H1 (cell line): ENCODE results near the gene CDK4. TPM values are rescaled to one million over a fixed set of nuclear protein-coding genes. Genes with fewer than 3 reads are reported as not detected.

ENCODE experiments used
- CTCF ChIA-PET: fragments of 300-600 bp; sonication (Branson Sonifier 250); formaldehyde crosslinking; loops from one replicate; lab custom pipeline; 2021; ENCODE audit not compliant: partially characterized antibody; lab: Charles Lee
- POLR2A ChIA-PET: fragments of 300-600 bp; sonication (Branson Sonifier 250); formaldehyde crosslinking; loops from one replicate; lab custom pipeline; 2021; ENCODE audit warnings: inconsistent platforms; ENCODE audit not compliant: partially characterized antibody; lab: Charles Lee
- DNase-seq, 2 experiments: peaks; one replicate each; pipeline versions ENCODE4 v3.0.0 to v3.0.0-alpha.2; 2010 to 2022; ENCODE audit warnings: low spot score in 2 of 2, low read depth in 1 of 2, mixed read lengths in 1 of 2
- FAIRE-seq: peaks from 2 replicates; lab custom pipeline; 2011; peaks lifted over from hg19 to GRCh38; lab: Jason Lieb, UNC
- H2AFZ ChIP-seq: 2 replicates; pipeline ENCODE4 v1.8.1; 2012; ENCODE audit warnings: low read length, inconsistent platforms
- H2AK5ac ChIP-seq: 2 replicates; pipeline ENCODE4 v1.6.1; 2013; ENCODE audit warnings: low read depth, low read length
- H2BK120ac ChIP-seq: replicated peaks from 2 replicates; pipeline ENCODE3; 2013; ENCODE audit warnings: low read depth, low read length, inconsistent platforms
- H2BK12ac ChIP-seq: 2 replicates; pipeline ENCODE4 v1.6.1; 2013; ENCODE audit warnings: low read depth, low read length
- H2BK15ac ChIP-seq: 2 replicates; pipeline ENCODE4 v1.6.1; 2013; ENCODE audit warnings: low read length
- H2BK20ac ChIP-seq: 2 replicates; pipeline ENCODE4 v1.6.1; 2013; ENCODE audit warnings: low read length
- H2BK5ac ChIP-seq: 2 replicates; pipeline ENCODE4 v1.6.1; 2013; ENCODE audit warnings: low read depth, low read length
- H3K14ac ChIP-seq: 2 replicates; pipeline ENCODE4 v1.6.1; 2013; ENCODE audit warnings: inconsistent platforms; ENCODE audit not compliant: insufficient read length
- H3K18ac ChIP-seq: 2 replicates; pipeline ENCODE4 v1.6.1; 2013; ENCODE audit warnings: low read length; ENCODE audit errors: extremely low read depth
- H3K23ac ChIP-seq: 2 replicates; pipeline ENCODE4 v1.6.1; 2013; ENCODE audit warnings: inconsistent platforms; ENCODE audit not compliant: insufficient read length
- H3K23me2 ChIP-seq: 2 replicates; pipeline ENCODE4 v1.6.1; 2013; ENCODE audit warnings: low read depth, low read length
- H3K27ac ChIP-seq: 2 replicates; pipeline ENCODE4 v1.6.1; 2011; ENCODE audit warnings: low read depth, low read length, inconsistent platforms
- H3K27me3 ChIP-seq, 4 experiments: replicated peaks in 1 of 4; 1 replicate in 1 of 4; 2 replicates in 3 of 4; pipeline versions ENCODE4 v1.6.1 to v1.8.1; 2011 to 2013; ENCODE audit warnings: low read length in 3 of 4, mild to moderate bottlenecking in 3 of 4, inconsistent platforms in 2 of 4, mixed read lengths in 2 of 4, moderate library complexity in 1 of 4; ENCODE audit not compliant: control insufficient read depth in 3 of 4, insufficient read depth in 3 of 4; ENCODE audit errors: extremely low read depth in 1 of 4
- H3K36me3 ChIP-seq, 4 experiments: 2 replicates each; pipeline versions ENCODE4 v1.6.1 to v1.8.1; 2011 to 2013; ENCODE audit warnings: mild to moderate bottlenecking in 4 of 4, low read length in 3 of 4, moderate library complexity in 2 of 4, control low read depth in 1 of 4, inconsistent platforms in 1 of 4; ENCODE audit not compliant: insufficient read depth in 4 of 4, control insufficient read depth in 2 of 4
- H3K4ac ChIP-seq: replicated peaks from 2 replicates; pipeline ENCODE3; 2013; ENCODE audit warnings: low read length, low read depth, mixed read lengths, inconsistent platforms; ENCODE audit not compliant: insufficient read length
- H3K4me1 ChIP-seq, 4 experiments: replicated peaks in 1 of 4; 1 replicate in 1 of 4; 2 replicates in 3 of 4; pipeline versions ENCODE4 v1.6.1 to v1.8.1; 2011 to 2013; ENCODE audit warnings: low read length in 3 of 4, inconsistent platforms in 2 of 4, mixed read lengths in 1 of 4; ENCODE audit not compliant: insufficient read depth in 4 of 4, control insufficient read depth in 3 of 4
- H3K4me2 ChIP-seq, 2 experiments: 2 replicates each; pipeline versions ENCODE4 v1.6.1 to v1.8.1; 2011 to 2013; ENCODE audit warnings: low read depth in 2 of 2, low read length in 2 of 2, control low read depth in 1 of 2, inconsistent platforms in 1 of 2, mild to moderate bottlenecking in 1 of 2; ENCODE audit not compliant: insufficient read depth in 1 of 2
- H3K4me3 ChIP-seq, 4 experiments: fragments of 200-600, 300-600 bp in 1 of 4; sonication (generic), shearing (Covaris generic), sonication (Bioruptor Twin) in 1 of 4; 2 replicates each; pipeline versions ENCODE4 v1.5.1 to v1.8.1; 2011 to 2016; ENCODE audit warnings: low read length in 4 of 4, low read depth in 3 of 4, control low read depth in 2 of 4, inconsistent platforms in 2 of 4, mild to moderate bottlenecking in 2 of 4, mixed read lengths in 1 of 4, moderate library complexity in 1 of 4; ENCODE audit not compliant: insufficient read depth in 2 of 4; ENCODE audit errors: extremely low read depth in 1 of 4
- H3K56ac ChIP-seq: replicated peaks from 2 replicates; pipeline ENCODE3; 2013; ENCODE audit warnings: low read depth, mild to moderate bottlenecking, mixed read lengths, low read length, inconsistent platforms; ENCODE audit not compliant: insufficient read length
- H3K79me1 ChIP-seq: 2 replicates; pipeline ENCODE4 v1.6.1; 2013; ENCODE audit warnings: low read depth, low read length, control low read depth
- H3K79me2 ChIP-seq, 2 experiments: 2 replicates each; pipeline versions ENCODE4 v1.6.1 to v1.8.1; 2012 to 2013; ENCODE audit warnings: low read length in 2 of 2, mild to moderate bottlenecking in 2 of 2, inconsistent platforms in 1 of 2; ENCODE audit not compliant: insufficient read depth in 2 of 2, control insufficient read depth in 1 of 2
- H3K9ac ChIP-seq, 4 experiments: replicated peaks in 1 of 4; 1 replicate in 1 of 4; 2 replicates in 3 of 4; pipeline versions ENCODE4 v1.6.1 to v1.8.1; 2011 to 2013; ENCODE audit warnings: low read depth in 3 of 4, low read length in 3 of 4, control low read depth in 2 of 4, mild to moderate bottlenecking in 2 of 4, moderate library complexity in 2 of 4, inconsistent platforms in 1 of 4; ENCODE audit errors: extremely low read depth in 1 of 4
- H3K9me3 ChIP-seq, 2 experiments: 2 replicates each; pipeline versions ENCODE4 v1.6.1 to v1.8.1; 2012 to 2013; ENCODE audit warnings: mild to moderate bottlenecking in 2 of 2, moderate library complexity in 2 of 2, control low read depth in 1 of 2, inconsistent platforms in 1 of 2, low read depth in 1 of 2, low read length in 1 of 2, mixed read lengths in 1 of 2; ENCODE audit not compliant: insufficient read depth in 2 of 2
- H4K20me1 ChIP-seq, 2 experiments: replicated peaks in 1 of 2; 2 replicates each; pipeline versions ENCODE3 to v1.8.1; 2011 to 2013; ENCODE audit warnings: inconsistent platforms in 2 of 2, low read length in 2 of 2, mild to moderate bottlenecking in 1 of 2; ENCODE audit not compliant: insufficient read depth in 2 of 2, control insufficient read depth in 1 of 2
- H4K5ac ChIP-seq: 2 replicates; pipeline ENCODE4 v1.6.1; 2013; ENCODE audit warnings: low read length, low read depth, mixed read lengths, inconsistent platforms; ENCODE audit not compliant: insufficient read length
- H4K8ac ChIP-seq: 2 replicates; pipeline ENCODE4 v1.8.0; 2013; ENCODE audit warnings: mild to moderate bottlenecking, moderate library complexity, low read length, inconsistent platforms; ENCODE audit not compliant: insufficient read depth; ENCODE audit errors: extremely low read depth
- H4K91ac ChIP-seq: replicated peaks from 2 replicates; pipeline ENCODE3; 2013; ENCODE audit warnings: low read length, mixed read lengths, inconsistent platforms; ENCODE audit not compliant: insufficient read length
- WGBS, 2 experiments: shearing (Covaris generic) in 1 of 2; methylation state at CpG; one replicate each; pipeline versions ENCODE4 v1.1.6 to v1.1.7; 2013 to 2015; ENCODE audit warnings: low lambda C conversion rate in 2 of 2, mixed read lengths in 2 of 2, inconsistent platforms in 1 of 2, low coverage in 1 of 2, missing lambda C conversion rate in 1 of 2; ENCODE audit not compliant: insufficient replicate concordance in 2 of 2, insufficient coverage in 1 of 2, insufficient read length in 1 of 2; ENCODE audit errors: extremely low coverage in 1 of 2, missing lambda C conversion rate in 1 of 2; 5-methylcytosine and 5-hydroxymethylcytosine counted together
- polyA plus RNA-seq, 7 experiments: library from polyadenylated mRNA; depleted of rRNA in 3 of 7; stranded (reverse) in 5 of 7; unstranded in 2 of 7; fragments of >200 nt in 5 of 7; fragments of 200-250 nt in 2 of 7; gene quantifications; 1 replicate in 5 of 7; 2 replicates in 1 of 7; 4 replicates in 1 of 7; pipeline versions ENCODE4 v1.2.1 to v1.2.3, GENCODE V29; 2011 to 2013; ENCODE audit warnings: missing spikeins in 2 of 7, mixed read lengths in 2 of 7
- total RNA-seq: library from RNA; stranded (reverse); fragmentation: NEBNext Ultra II Directional; extraction: Animal tissue kit (Norgen Biotek cat#: 25700); gene quantifications from 2 replicates; pipeline ENCODE4 v1.2.1, GENCODE V29; 2021

The CDK4 gene
- total and polyA plus RNA-seq, 2 of the 8 experiments (the other 6 are each of a cell fraction or from before 2014, with no cell fraction given): 174 to 368 TPM

- Histone ChIP-seq H3K79me2 (0 out of 4 replicates have a peak, but pooled peaks cover 0 to 2% of the 10 kb centered on the region in 2 experiments), H2BK5ac (no peak overlapping the region), H3K9ac (no peak overlapping the region), H3K56ac (no peak overlapping the region), H4K8ac (no peak overlapping the region), H2BK12ac (no peak overlapping the region), H2AK5ac (no peak overlapping the region), H3K79me1 (no peaks in the 10 kb centered on the region; the same call in 1 of the 2 replicates), H3K4me1 (peaks cover 0 to 3% (median 1%) of the 10 kb centered on the region in 4 experiments; a peak in 2 of 7 replicates), H3K36me3 (no peaks in the 10 kb centered on the region; a peak in 1 of 8 replicates), H3K27me3 (peaks cover 0 to 4% (median 1%) of the 10 kb centered on the region in 4 experiments; a peak in 2 of 7 replicates), H3K18ac (no peak overlapping the region), H3K4ac (no peak overlapping the region), H2AFZ (no peak overlapping the region), H4K5ac (no peak overlapping the region), H3K9me3 (no peaks in the 10 kb centered on the region), H3K4me2 (no peak overlapping the region), H3K23me2 (peaks cover 11% of the 10 kb centered on the region; the same call in 1 of the 2 replicates), H3K27ac (no peak overlapping the region), H2BK15ac (no peak overlapping the region), H3K14ac (no peak overlapping the region), H4K91ac (no peak overlapping the region), H2BK20ac (no peak overlapping the region), H3K23ac (no peak overlapping the region), H3K4me3 (no peak overlapping the region), H2BK120ac (no peak overlapping the region), H4K20me1 (no peaks in the 10 kb centered on the region)
- no peak for FAIRE-seq
- DNase-seq: no peak
- ChIA-PET CTCF (interaction anchor here (0.6 to 4.5 kb wide), 7 partner anchors 8 to 153 kb away, joined by 3 to 28 read pairs (median 5); partner anchors contain the start of gene CYP27B1), POLR2A (interaction anchor here (0.6 to 1.8 kb wide), 4 partner anchors 9 to 163 kb away, joined by 3 to 4 read pairs (median 3); partner anchors contain the start of gene CYP27B1)
- 91% methylated on average over 2 of the region's 2 CpGs; no CpG with 5 or more reads in 1 of the 2 experiments for WGBS, 2 experiments
Measured at GRCh38 chr12:57776247-57776587, 24.1 kb upstream of the CDK4 start.
